HEK293 (cell line): ENCODE results near the gene C1orf35.

Experiments
- CTCF ChIA-PET: fragments of 350-600 bp; formaldehyde crosslinking; extraction: SDS; loops from one replicate; lab custom pipeline; 2021; ENCODE audit warnings: antibody characterized with exemption; lab: Yijun Ruan, JAX
- POLR2A ChIA-PET: fragments of 300-600 bp; formaldehyde crosslinking; extraction: SDS; loops from one replicate; lab custom pipeline; 2020; ENCODE audit warnings: antibody characterized with exemption, inconsistent platforms; lab: Yijun Ruan, JAX
- H3K27ac ChIP-seq: fragments of 200-500 bp; sonication (Bioruptor generic); 2 replicates; pipeline ENCODE4 v1.5.1; 2014; ENCODE audit warnings: low read depth, low read length, control low read depth, inconsistent platforms; ENCODE audit errors: extremely low read depth
- H3K36me3 ChIP-seq, 2 experiments: fragments of 200-500 bp in 1 of 2; sonication (Bioruptor generic) in 1 of 2; 1 replicate in 1 of 2; 2 replicates in 1 of 2; pipeline ENCODE4 v1.5.1; 2014 to 2017; ENCODE audit warnings: inconsistent platforms in 2 of 2, low read length in 2 of 2; ENCODE audit not compliant: control insufficient read depth in 2 of 2, insufficient read depth in 1 of 2
- H3K4me1 ChIP-seq: fragments of 200-500 bp; sonication (Bioruptor generic); 2 replicates; pipeline ENCODE4 v1.5.1; 2014; ENCODE audit warnings: mild to moderate bottlenecking, low read length, inconsistent platforms; ENCODE audit not compliant: control insufficient read depth, insufficient read depth
- H3K4me3 ChIP-seq: 2 replicates; pipeline ENCODE4 v1.5.1; 2011; ENCODE audit warnings: low read depth, mild to moderate bottlenecking, control low read depth, low read length, moderate library complexity
- H3K9me3 ChIP-seq: fragments of 200-500 bp; sonication (Bioruptor generic); 2 replicates; pipeline ENCODE4 v1.5.1; 2014; ENCODE audit warnings: low read depth, low read length, inconsistent platforms; ENCODE audit not compliant: control insufficient read depth, insufficient read depth
- GFI1B ChIP-seq: fragments of 450-650 bp; formaldehyde crosslinking; IDR thresholded peaks from 2 replicates; pipeline ENCODE4 v1.5.1; 2016; ENCODE audit warnings: missing biosample characterization, missing genetic modification characterization
- GLI2 ChIP-seq: fragments of 450-650 bp; formaldehyde crosslinking; IDR thresholded peaks from 2 replicates; pipeline ENCODE4; 2017; ENCODE audit warnings: missing biosample characterization, missing genetic modification characterization, low read depth, borderline replicate concordance
- REST ChIP-seq: fragments of 450-650 bp; formaldehyde crosslinking; IDR thresholded peaks from 2 replicates; pipeline ENCODE4 v1.5.1; 2016; ENCODE audit warnings: missing biosample characterization, missing genetic modification characterization
- SCRT1 ChIP-seq: fragments of 450-650 bp; formaldehyde crosslinking; IDR thresholded peaks from 2 replicates; pipeline ENCODE4 v1.5.1; 2016; ENCODE audit warnings: missing biosample characterization, missing genetic modification characterization, borderline replicate concordance
- TRIM28 ChIP-seq: IDR thresholded peaks from 2 replicates; pipeline ENCODE4 v1.6.1; 2011; ENCODE audit warnings: low read length, control low read depth, borderline replicate concordance
- YY1 ChIP-seq: fragments of 450-650 bp; formaldehyde crosslinking; IDR thresholded peaks from 2 replicates; pipeline ENCODE4 v1.5.1; 2018; ENCODE audit warnings: missing biosample characterization, missing genetic modification characterization
- ZBTB48 ChIP-seq: fragments of 450-650 bp; formaldehyde crosslinking; IDR thresholded peaks from 2 replicates; pipeline ENCODE4 v1.5.1; 2016; ENCODE audit warnings: missing biosample characterization, missing genetic modification characterization
- ZBTB8A ChIP-seq: fragments of 450-650 bp; formaldehyde crosslinking; IDR thresholded peaks from 2 replicates; pipeline ENCODE4 v1.5.1; 2016; ENCODE audit warnings: missing biosample characterization, missing genetic modification characterization
- ZIC2 ChIP-seq: fragments of 450-650 bp; formaldehyde crosslinking; IDR thresholded peaks from 2 replicates; pipeline ENCODE4 v1.5.1; 2016; ENCODE audit warnings: missing biosample characterization, missing genetic modification characterization
- ZNF10 ChIP-seq: fragments of 450-650 bp; formaldehyde crosslinking; IDR thresholded peaks from 2 replicates; pipeline ENCODE4 v1.5.1; 2017; ENCODE audit warnings: missing biosample characterization, missing genetic modification characterization
- ZNF140 ChIP-seq: fragments of 450-650 bp; formaldehyde crosslinking; IDR thresholded peaks from 2 replicates; pipeline ENCODE4 v1.5.1; 2016; ENCODE audit warnings: missing biosample characterization, missing genetic modification characterization
- ZNF2 ChIP-seq: fragments of 450-650 bp; formaldehyde crosslinking; IDR thresholded peaks from 2 replicates; pipeline ENCODE4 v1.5.1; 2016; ENCODE audit warnings: missing biosample characterization, missing genetic modification characterization
- ZNF24 ChIP-seq: fragments of 450-650 bp; formaldehyde crosslinking; IDR thresholded peaks from 2 replicates; pipeline ENCODE4 v1.5.1; 2016; ENCODE audit warnings: missing biosample characterization, missing genetic modification characterization
- ZNF274 ChIP-seq, 2 experiments: fragments of 200-500 bp in 1 of 2; fragments of 450-650 bp in 1 of 2; sonication (Bioruptor generic) in 1 of 2; formaldehyde crosslinking in 1 of 2; IDR thresholded peaks; 2 replicates each; pipeline versions ENCODE4 v1.5.1 to v1.6.1; 2014 to 2016; ENCODE audit warnings: borderline replicate concordance in 1 of 2, inconsistent platforms in 1 of 2, low read length in 1 of 2, missing biosample characterization in 1 of 2, missing genetic modification characterization in 1 of 2
- ZNF426 ChIP-seq: fragments of 450-650 bp; formaldehyde crosslinking; IDR thresholded peaks from 2 replicates; pipeline ENCODE4 v1.5.1; 2017; ENCODE audit warnings: missing biosample characterization, missing genetic modification characterization, mild to moderate bottlenecking, inconsistent platforms, moderate library complexity
- ZNF585B ChIP-seq: fragments of 450-650 bp; formaldehyde crosslinking; IDR thresholded peaks from 2 replicates; pipeline ENCODE4 v1.5.1; 2016; ENCODE audit warnings: missing biosample characterization, missing genetic modification characterization
- ZNF600 ChIP-seq: fragments of 450-650 bp; formaldehyde crosslinking; IDR thresholded peaks from 2 replicates; pipeline ENCODE4 v1.5.1; 2016; ENCODE audit warnings: missing biosample characterization, missing genetic modification characterization
- ZNF624 ChIP-seq: fragments of 450-650 bp; formaldehyde crosslinking; IDR thresholded peaks from 2 replicates; pipeline ENCODE4 v1.5.1; 2017; ENCODE audit warnings: missing biosample characterization, missing genetic modification characterization
- ZNF626 ChIP-seq: fragments of 450-650 bp; sonication (Bioruptor Pico); formaldehyde crosslinking; IDR thresholded peaks from 2 replicates; pipeline ENCODE4 v1.5.1; 2018; ENCODE audit warnings: missing biosample characterization, missing genetic modification characterization, inconsistent platforms
- ZNF629 ChIP-seq: fragments of 450-650 bp; formaldehyde crosslinking; IDR thresholded peaks from 2 replicates; pipeline ENCODE4 v1.5.1; 2017; ENCODE audit warnings: missing biosample characterization, missing genetic modification characterization
- ZNF777 ChIP-seq: fragments of 450-650 bp; formaldehyde crosslinking; IDR thresholded peaks from 2 replicates; pipeline ENCODE4 v1.5.1; 2017; ENCODE audit warnings: missing biosample characterization, missing genetic modification characterization, borderline replicate concordance
- ZSCAN30 ChIP-seq: fragments of 450-650 bp; IDR thresholded peaks from 2 replicates; pipeline ENCODE4 v1.5.1; 2018; ENCODE audit warnings: missing biosample characterization, mild to moderate bottlenecking, missing genetic modification characterization, moderate library complexity
- ZXDB ChIP-seq: fragments of 450-650 bp; formaldehyde crosslinking; IDR thresholded peaks from 2 replicates; pipeline ENCODE4 v1.5.1; 2016; ENCODE audit warnings: missing biosample characterization, missing genetic modification characterization

The C1orf35 gene

GRCh38 chr1:228085287-228085951 is 17.7 kb downstream of the C1orf35 start (continued):
- TF ChIP-seq ZNF585B (tag by site-specific recombination): no peak
- no peak for TF ChIP-seq SCRT1 (tag by site-specific recombination)
- TF ChIP-seq ZXDB: no peak
- no peak for TF ChIP-seq GLI2 (tag by site-specific recombination)
- TF ChIP-seq ZIC2 (tag by site-specific recombination): no peak
- TF ChIP-seq ZNF426 (tag by site-specific recombination): no peak
- TF ChIP-seq ZNF140 (tag by site-specific recombination): no peak
- TF ChIP-seq TRIM28: peak; percentile 91

GRCh38 chr1:228084797-228085196 is 18.3 kb downstream of the C1orf35 start:
- ChIA-PET POLR2A (interaction anchor here (1.0 kb wide), 1 partner anchor 13 kb away, joined by 3 read pairs; no protein-coding TSS in a partner anchor), CTCF (interaction anchor here (0.6 to 1.2 kb wide), 4 partner anchors 46 to 416 kb away, joined by 3 to 5 read pairs (median 4); no protein-coding TSS in a partner anchor)
- no peaks in the 10 kb centered on the region for H3K9me3 ChIP-seq
- peaks cover 43% of the 10 kb centered on the region for H3K4me1 ChIP-seq
- H3K27ac ChIP-seq: no peak overlapping the region; the same call in 1 of the 2 replicates
- peak overlapping the region; percentile 76 for H3K4me3 ChIP-seq
- H3K36me3 ChIP-seq: peaks cover 0 to 49% of the 10 kb centered on the region in 2 experiments; a peak in 2 of 3 replicates
- TF ChIP-seq ZNF274 (IDR thresholded peaks at IDR 0.05; ENCODE audit: low read length) (no peak), ZNF274 (tag by site-specific recombination; IDR thresholded peaks at IDR 0.05; ENCODE audit: borderline replicate concordance) (no peak), ZSCAN30 (tag by site-specific recombination) (no peak), ZNF777 (tag by site-specific recombination) (no peak), ZNF624 (tag by site-specific recombination) (no peak)

GRCh38 chr1:228084325-228084724 is 18.8 kb downstream of the C1orf35 start:
- CTCF ChIA-PET: interaction anchor here (0.6 to 1.2 kb wide), 5 partner anchors 47 to 774 kb away, joined by 3 to 5 read pairs (median 4); no protein-coding TSS in a partner anchor
- no peaks in the 10 kb centered on the region for H3K9me3 ChIP-seq
- peaks cover 0 to 47% of the 10 kb centered on the region in 2 experiments; a peak in 2 of 3 replicates for H3K36me3 ChIP-seq
- H3K27ac ChIP-seq: peak overlapping the region; percentile 93; the same call in 1 of the 2 replicates
- H3K4me1 ChIP-seq: peaks cover 41% of the 10 kb centered on the region
- H3K4me3 ChIP-seq: peak overlapping the region; percentile 76
- POLR2A ChIA-PET: interaction anchor here (0.7 to 2.9 kb wide), 4 partner anchors 13 to 90 kb away, joined by 3 to 18 read pairs (median 9); partner anchors contain the start of gene IBA57
- TF ChIP-seq ZBTB8A (tag by site-specific recombination) (no peak), ZNF10 (tag by site-specific recombination) (peak; percentile 75), ZXDB (0 out of 2 replicates have a peak, but pooled peaks have one; percentile 1), GFI1B (tag by site-specific recombination) (peak; percentile 86)

- ChIA-PET CTCF (interaction anchor here (0.7 to 1.2 kb wide), 4 partner anchors 47 to 775 kb away, joined by 3 to 5 read pairs (median 4); no protein-coding TSS in a partner anchor), POLR2A (interaction anchor here (0.7 to 2.9 kb wide), 5 partner anchors 14 to 90 kb away, joined by 3 to 21 read pairs (median 15); partner anchors contain the start of gene IBA57)
- Histone ChIP-seq H3K27ac (peak overlapping the region; percentile 93; the same call in 1 of the 2 replicates), H3K4me1 (peaks cover 41% of the 10 kb centered on the region), H3K4me3 (peak overlapping the region; percentile 76), H3K36me3 (peaks cover 0 to 42% of the 10 kb centered on the region in 2 experiments; a peak in 2 of 3 replicates), H3K9me3 (no peaks in the 10 kb centered on the region)
- TF ChIP-seq ZNF626 (tag by site-specific recombination) (no peak), ZNF2 (tag by site-specific recombination) (peak; percentile 86), ZNF629 (tag by site-specific recombination) (0 out of 2 replicates have a peak, but pooled peaks have one; percentile 10), ZNF24 (tag by site-specific recombination) (no peak), ZXDB (0 out of 2 replicates have a peak, but pooled peaks have one; percentile 8), ZNF600 (tag by site-specific recombination) (peak; percentile 90), ZBTB48 (tag by site-specific recombination) (peak; percentile 11; the same call in 1 of the 2 replicates), REST (peak; percentile 44; the same call in 1 of the 2 replicates), YY1 (tag by site-specific recombination) (peak; percentile 59; the same call in 1 of the 2 replicates)
These were observed 19.2 kb downstream of the C1orf35 start for GRCh38 chr1:228083871-228084278.
